Right lobe of liver (tissue), 6 donors: Measurements from ENCODE around the gene MORC3. TPM values are rescaled to one million over a fixed set of nuclear protein-coding genes. Genes with fewer than 3 reads are reported as not detected.
A peak's percentile ranks its signal among the peaks of the same experiment; 100 is the strongest.

Source experiments
- ATAC-seq, 4 donors: fragments of 200-7000 bp; cut with Tn5 transposase; one replicate each; pipeline ENCODE4 v1.9.1; 2020; ENCODE audit warnings: mild to moderate bottlenecking in 4 of 4, moderate library complexity in 4 of 4
- DNase-seq, 3 donors: peaks; one replicate each; pipeline ENCODE4 v3.0.0-alpha.2; 2020
- H3K27ac ChIP-seq, 3 donors: fragments of 200-600 bp; one replicate each; pipeline ENCODE4 v1.8.0; 2022
- H3K27me3 ChIP-seq, 2 donors: fragments of 200-600 bp; one replicate each; pipeline ENCODE4 v1.8.0; 2022
- H3K36me3 ChIP-seq, 4 donors: fragments of 200-600 bp; sonication (generic) in 1 of 4; one replicate each; pipeline versions ENCODE4 v1.5.1 to v1.8.0; 2017 to 2022; ENCODE audit warnings: control low read depth in 1 of 4
- H3K4me1 ChIP-seq, 4 donors: fragments of 200-600 bp; sonication (generic) in 1 of 4; one replicate each; pipeline versions ENCODE4 v1.5.1 to v1.8.0; 2017 to 2022; ENCODE audit warnings: control low read depth in 1 of 4
- H3K4me3 ChIP-seq, 3 donors: fragments of 200-600 bp; one replicate each; pipeline ENCODE4 v1.8.0; 2022
- H3K9me3 ChIP-seq, 4 donors: fragments of 200-600 bp; sonication (generic) in 1 of 4; one replicate each; pipeline versions ENCODE4 v1.5.1 to v1.8.0; 2017 to 2022; ENCODE audit warnings: control low read depth in 1 of 4
- POLR2A ChIP-seq: fragments of 450-650 bp; IDR thresholded peaks from one replicate; pipeline ENCODE4 v1.6.1; 2017; ENCODE audit warnings: antibody characterized with exemption, mild to moderate bottlenecking
- WGBS: methylation state at CpG from one replicate; pipeline ENCODE4 v1.1.6; 2018; ENCODE audit warnings: low coverage, low lambda C conversion rate; ENCODE audit not compliant: insufficient coverage; ENCODE audit errors: missing lambda C conversion rate; 5-methylcytosine and 5-hydroxymethylcytosine counted together
- intact Hi-C, 2 donors: fragments of 100-400 bp; cut with DNase I; formaldehyde crosslinking; loops; one replicate each; pipeline versions ENCODE4 v1.11.2 to v1.14.1; 2022
- total RNA-seq, 6 experiments: library from RNA; depleted of rRNA in 2 of 6; stranded (reverse); fragments of >200 nt in 2 of 6; fragmentation: NEBNext Ultra II Directional in 3 of 6; extraction: Animal tissue kit (Norgen Biotek cat#: 25700) in 3 of 6; gene quantifications; one replicate each; pipeline versions ENCODE4 v1.1.0 to v1.2.4, GENCODE V29; 2016 to 2023
- TF ChIP-seq, protein P1 (sequence below), 4 donors: fragments of 200-600 bp in 3 of 4; fragments of 450-650 bp in 1 of 4; IDR thresholded peaks; one replicate each; pipeline versions ENCODE4 v1.5.1 to v1.8.0; 2016 to 2022; ENCODE audit warnings: antibody characterized with exemption in 4 of 4, mild to moderate bottlenecking in 2 of 4
- donor health status: DM: no; HTN: yes; CAD: no.
- donor health status: DM: no; HTN: no; CAD: no.
- donor health status: DM: no; HTN: no; CAD: no.
- donor health status: DM: no; HTN: yes; CAD: no.
- donor health status: DM: no; HTN: yes; CAD: no.

Gene MORC3
- total RNA-seq, 6 experiments from 2014 or later = 8.5 to 16.5 (median 12.0) TPM

DNA sequence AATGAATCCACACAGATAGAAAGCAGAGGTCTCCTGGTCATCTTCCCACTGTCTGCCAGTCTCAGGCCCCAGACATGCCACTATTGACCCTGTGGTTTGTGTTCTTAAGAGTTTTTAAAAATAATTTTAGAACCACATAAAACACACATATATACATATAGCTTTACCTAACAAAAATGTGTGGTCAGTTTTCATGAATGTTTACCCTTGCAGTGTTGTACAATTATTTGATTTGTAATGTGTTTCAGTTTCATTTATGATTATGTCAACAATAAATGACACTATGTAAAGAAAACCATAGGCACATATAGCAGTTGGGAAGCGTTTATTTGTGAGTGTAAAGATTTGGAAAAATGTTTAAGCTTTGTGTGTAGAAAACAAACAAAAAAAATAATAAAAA lies 82.3 kb downstream of the MORC3 start:
- H3K27ac ChIP-seq = no peak overlapping the region
- DNase-seq = no peak
- H3K9me3 ChIP-seq = no peaks in the 10 kb centered on the region
- no peak for ATAC-seq
- no peaks in the 10 kb centered on the region for H3K4me1 ChIP-seq
- no peaks in the 10 kb centered on the region for H3K36me3 ChIP-seq
- H3K27me3 ChIP-seq = no peaks in the 10 kb centered on the region
- 81% methylated on average over 1 of the region's 1 CpG for WGBS
- intact Hi-C loops = no loop called here
- H3K4me3 ChIP-seq = no peak overlapping the region
- TF ChIP-seq, protein P1, sequence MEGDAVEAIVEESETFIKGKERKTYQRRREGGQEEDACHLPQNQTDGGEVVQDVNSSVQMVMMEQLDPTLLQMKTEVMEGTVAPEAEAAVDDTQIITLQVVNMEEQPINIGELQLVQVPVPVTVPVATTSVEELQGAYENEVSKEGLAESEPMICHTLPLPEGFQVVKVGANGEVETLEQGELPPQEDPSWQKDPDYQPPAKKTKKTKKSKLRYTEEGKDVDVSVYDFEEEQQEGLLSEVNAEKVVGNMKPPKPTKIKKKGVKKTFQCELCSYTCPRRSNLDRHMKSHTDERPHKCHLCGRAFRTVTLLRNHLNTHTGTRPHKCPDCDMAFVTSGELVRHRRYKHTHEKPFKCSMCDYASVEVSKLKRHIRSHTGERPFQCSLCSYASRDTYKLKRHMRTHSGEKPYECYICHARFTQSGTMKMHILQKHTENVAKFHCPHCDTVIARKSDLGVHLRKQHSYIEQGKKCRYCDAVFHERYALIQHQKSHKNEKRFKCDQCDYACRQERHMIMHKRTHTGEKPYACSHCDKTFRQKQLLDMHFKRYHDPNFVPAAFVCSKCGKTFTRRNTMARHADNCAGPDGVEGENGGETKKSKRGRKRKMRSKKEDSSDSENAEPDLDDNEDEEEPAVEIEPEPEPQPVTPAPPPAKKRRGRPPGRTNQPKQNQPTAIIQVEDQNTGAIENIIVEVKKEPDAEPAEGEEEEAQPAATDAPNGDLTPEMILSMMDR (IDR thresholded peaks at IDR 0.05) = no peak
- TF ChIP-seq POLR2A = no peak

DNA sequence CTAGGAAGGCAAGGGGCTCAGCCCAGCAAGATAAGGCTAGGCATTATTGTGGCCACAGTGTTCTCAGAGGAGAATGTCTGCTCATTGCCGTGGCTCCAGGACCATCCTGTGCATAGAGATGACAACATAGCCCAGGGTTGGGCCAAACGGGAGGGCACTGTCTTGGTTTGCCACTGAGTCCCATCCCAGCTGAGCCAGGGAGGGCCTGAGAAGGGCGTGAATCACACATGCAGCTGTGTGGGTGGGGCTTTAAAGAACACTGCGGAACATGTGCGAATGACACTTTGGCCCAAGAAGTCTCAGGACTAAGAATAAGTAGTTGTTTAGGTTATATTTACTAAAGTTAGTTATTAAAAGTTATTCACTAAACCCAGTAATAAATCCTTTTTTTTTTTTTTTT lies 83.7 kb downstream of the MORC3 start:
- 100% methylated on average over 2 of the region's 5 CpGs for WGBS

DNA sequence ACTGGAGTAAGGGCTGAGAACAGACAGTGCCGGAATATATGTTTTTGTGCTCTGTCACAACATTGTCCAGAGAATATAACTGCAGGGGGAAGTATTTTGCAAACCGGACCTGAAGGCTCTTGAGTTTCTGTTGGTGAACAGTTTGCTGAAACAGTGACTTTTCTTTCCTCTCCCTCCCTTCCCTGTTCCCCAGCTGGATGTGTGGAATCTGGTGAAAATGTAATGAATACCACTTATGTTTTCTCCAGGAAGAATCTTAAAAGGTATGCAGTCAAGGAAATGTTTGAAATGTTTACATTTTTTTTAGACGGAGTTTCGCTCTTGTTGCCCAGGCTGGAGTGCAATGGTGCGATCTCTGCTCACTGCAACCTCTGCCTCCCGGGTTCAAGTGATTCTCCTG lies 88.6 kb downstream of the MORC3 start:
- intact Hi-C loops = no loop called here
- Histone ChIP-seq H3K27ac (no peak overlapping the region), H3K27me3 (no peaks in the 10 kb centered on the region), H3K36me3 (no peaks in the 10 kb centered on the region), H3K4me3 (no peak overlapping the region), H3K4me1 (no peaks in the 10 kb centered on the region), H3K9me3 (no peaks in the 10 kb centered on the region)
- no peak for DNase-seq
- TF ChIP-seq, protein P1 (IDR thresholded peaks at IDR 0.05) = no peak
- no peak for TF ChIP-seq POLR2A
- ATAC-seq = no peak
- WGBS = 96% methylated on average over 6 of the region's 6 CpGs

More for the DNA sequence above, 83.7 kb downstream of the MORC3 start:
- no peaks in the 10 kb centered on the region for H3K9me3 ChIP-seq
- H3K4me1 ChIP-seq = no peaks in the 10 kb centered on the region
- H3K27me3 ChIP-seq = no peaks in the 10 kb centered on the region
- H3K4me3 ChIP-seq = no peak overlapping the region
- DNase-seq (no peak), ATAC-seq (peak in 1 of 4 donors; percentile 14)
- no peaks in the 10 kb centered on the region for H3K36me3 ChIP-seq
- TF ChIP-seq POLR2A = no peak
- TF ChIP-seq, protein P1 (IDR thresholded peaks at IDR 0.05) = no peak
- no peak overlapping the region for H3K27ac ChIP-seq
- intact Hi-C loops = no loop called here

DNA sequence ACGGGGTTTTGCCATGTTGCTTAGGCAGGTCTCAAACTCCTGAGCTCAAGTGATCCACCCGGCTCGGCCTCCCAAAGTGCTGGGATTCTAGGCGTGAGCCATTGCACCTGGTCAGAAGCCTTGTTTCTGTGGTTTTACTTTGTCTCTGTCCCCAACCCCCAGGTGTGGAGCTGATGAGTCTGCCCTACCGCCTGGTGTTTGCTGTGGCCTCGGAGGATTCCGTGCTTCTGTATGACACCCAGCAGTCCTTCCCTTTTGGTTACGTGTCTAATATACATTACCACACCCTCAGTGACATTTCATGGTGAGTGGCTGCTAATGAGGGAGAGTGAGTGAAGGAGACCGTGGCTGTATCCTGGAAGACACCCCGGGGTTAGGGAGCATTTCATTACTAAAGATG lies 91.3 kb downstream of the MORC3 start:
- no peaks in the 10 kb centered on the region for H3K9me3 ChIP-seq
- H3K27me3 ChIP-seq = no peaks in the 10 kb centered on the region
- no peaks in the 10 kb centered on the region for H3K36me3 ChIP-seq
- 92% methylated on average over 7 of the region's 10 CpGs for WGBS
- no peak for ATAC-seq
- H3K4me1 ChIP-seq = no peaks in the 10 kb centered on the region
- TF ChIP-seq, protein P1 (IDR thresholded peaks at IDR 0.05) = no peak
- no peak for TF ChIP-seq POLR2A
- intact Hi-C loops = no loop called here
- no peak for DNase-seq
- no peak overlapping the region for H3K4me3 ChIP-seq
- H3K27ac ChIP-seq = no peak overlapping the region

DNA sequence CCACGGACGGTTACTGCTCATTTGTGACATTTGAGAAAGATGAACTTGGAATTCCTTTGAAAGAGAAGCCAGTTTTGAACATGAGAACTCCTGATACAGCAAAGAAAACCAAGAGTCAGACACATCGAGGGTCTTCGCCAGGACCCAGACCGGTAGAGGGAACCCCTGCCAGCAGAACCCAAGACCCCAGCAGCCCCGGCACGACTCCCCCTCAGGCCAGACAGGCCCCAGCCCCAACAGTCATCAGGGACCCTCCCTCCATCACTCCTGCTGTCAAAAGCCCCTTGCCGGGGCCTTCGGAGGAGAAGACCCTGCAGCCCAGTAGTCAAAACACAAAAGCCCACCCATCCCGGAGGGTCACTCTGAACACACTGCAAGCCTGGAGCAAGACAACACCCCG lies 92.9 kb downstream of the MORC3 start:
- no peaks in the 10 kb centered on the region for H3K4me1 ChIP-seq
- no peaks in the 10 kb centered on the region for H3K36me3 ChIP-seq
- no peak for ATAC-seq
- DNase-seq = peak in 1 of 3 donors; percentile 24
- intact Hi-C loops = no loop called here
- WGBS = 70% methylated on average over 4 of the region's 11 CpGs
- H3K27ac ChIP-seq = no peak overlapping the region
- TF ChIP-seq POLR2A = no peak
- TF ChIP-seq, protein P1 (IDR thresholded peaks at IDR 0.05) = no peak
- H3K27me3 ChIP-seq = no peaks in the 10 kb centered on the region
- H3K4me3 ChIP-seq = no peak overlapping the region
- H3K9me3 ChIP-seq = no peaks in the 10 kb centered on the region
